BLaER1 (cell line): ENCODE data around the gene CNTNAP5.

Experiments
- H3K27ac ChIP-seq: shearing (Covaris generic); formaldehyde crosslinking; 2 replicates; pipeline ENCODE4 v1.8.1; 2022
- H3K27me3 ChIP-seq: shearing (Covaris generic); formaldehyde crosslinking; 2 replicates; pipeline ENCODE4 v1.8.1; 2022
- H3K36me3 ChIP-seq: shearing (Covaris generic); formaldehyde crosslinking; 2 replicates; pipeline ENCODE4 v1.8.1; 2022
- H3K4me1 ChIP-seq: shearing (Covaris generic); formaldehyde crosslinking; 2 replicates; pipeline ENCODE4 v1.8.1; 2022
- H3K4me2 ChIP-seq: shearing (Covaris generic); formaldehyde crosslinking; 2 replicates; pipeline ENCODE4 v1.8.1; 2022
- H3K4me3 ChIP-seq: shearing (Covaris generic); formaldehyde crosslinking; 2 replicates; pipeline ENCODE4 v1.8.1; 2022
- H3K9ac ChIP-seq: shearing (Covaris generic); formaldehyde crosslinking; 2 replicates; pipeline ENCODE4 v1.8.1; 2022
- H3K9me3 ChIP-seq: shearing (Covaris generic); formaldehyde crosslinking; 2 replicates; pipeline ENCODE4 v1.8.1; 2022
- H4K20me1 ChIP-seq: shearing (Covaris generic); formaldehyde crosslinking; 2 replicates; pipeline ENCODE4 v1.8.1; 2022
- Cebpa-rat ChIP-seq: shearing (Covaris generic); IDR thresholded peaks from 2 replicates; pipeline ENCODE4 v1.8.1; 2022

Gene CNTNAP5

GRCh38 chr2:124575497-124575896 is 550.4 kb downstream of the CNTNAP5 start:
- no peak overlapping the region for H3K4me3 ChIP-seq
- no peak overlapping the region for H3K27ac ChIP-seq
- no peaks in the 10 kb centered on the region for H3K27me3 ChIP-seq
- H3K9ac ChIP-seq: no peak overlapping the region
- H3K36me3 ChIP-seq: no peaks in the 10 kb centered on the region
- H3K9me3 ChIP-seq: no peaks in the 10 kb centered on the region
- TF ChIP-seq Cebpa-rat: no peak
- no peaks in the 10 kb centered on the region for H3K4me1 ChIP-seq
- H4K20me1 ChIP-seq: no peaks in the 10 kb centered on the region
- no peak overlapping the region for H3K4me2 ChIP-seq

GRCh38 chr2:124580263-124580662 is 555.2 kb downstream of the CNTNAP5 start:
- no peak overlapping the region for H3K4me3 ChIP-seq
- no peaks in the 10 kb centered on the region for H3K36me3 ChIP-seq
- no peak overlapping the region for H3K4me2 ChIP-seq
- H3K27me3 ChIP-seq: no peaks in the 10 kb centered on the region
- H4K20me1 ChIP-seq: no peaks in the 10 kb centered on the region
- H3K9ac ChIP-seq: no peak overlapping the region
- H3K27ac ChIP-seq: no peak overlapping the region
- no peak for TF ChIP-seq Cebpa-rat
- no peaks in the 10 kb centered on the region for H3K9me3 ChIP-seq
- H3K4me1 ChIP-seq: no peaks in the 10 kb centered on the region

GRCh38 chr2:124582387-124582786 is 557.3 kb downstream of the CNTNAP5 start:
- no peaks in the 10 kb centered on the region for H3K27me3 ChIP-seq
- no peaks in the 10 kb centered on the region for H3K9me3 ChIP-seq
- no peaks in the 10 kb centered on the region for H4K20me1 ChIP-seq
- H3K9ac ChIP-seq: no peak overlapping the region
- no peak for TF ChIP-seq Cebpa-rat
- H3K4me1 ChIP-seq: no peaks in the 10 kb centered on the region
- no peak overlapping the region for H3K27ac ChIP-seq
- H3K36me3 ChIP-seq: no peaks in the 10 kb centered on the region
- H3K4me3 ChIP-seq: no peak overlapping the region
- no peak overlapping the region for H3K4me2 ChIP-seq

- TF ChIP-seq Cebpa-rat: no peak
- Histone ChIP-seq H4K20me1 (no peaks in the 10 kb centered on the region), H3K27me3 (no peaks in the 10 kb centered on the region), H3K27ac (no peak overlapping the region), H3K4me1 (no peaks in the 10 kb centered on the region), H3K4me2 (no peak overlapping the region), H3K4me3 (no peak overlapping the region), H3K9ac (no peak overlapping the region), H3K36me3 (no peaks in the 10 kb centered on the region), H3K9me3 (no peaks in the 10 kb centered on the region)
Measured at GRCh38 chr2:124584615-124585014, 559.5 kb downstream of the CNTNAP5 start.

DNA sequence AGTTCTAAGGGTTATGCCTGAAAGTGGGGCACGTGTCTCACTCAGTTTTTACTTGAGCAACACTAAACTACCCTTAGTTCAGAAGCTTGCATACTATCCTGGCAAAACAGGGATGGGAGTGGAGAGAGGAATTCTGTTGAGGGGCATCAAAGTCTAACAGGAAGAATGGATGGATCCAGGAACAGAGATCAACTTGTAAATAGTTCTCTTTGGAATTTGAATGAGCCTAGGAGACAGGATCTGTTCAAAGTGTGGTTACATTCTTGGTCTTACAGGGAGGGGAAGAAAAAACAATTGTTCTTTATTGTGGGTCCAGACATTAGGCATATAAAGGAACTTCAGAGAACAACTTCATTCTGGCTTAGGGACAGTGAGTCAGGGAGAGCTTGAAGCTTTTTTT is 560.2 kb downstream of the CNTNAP5 start:
- no peak overlapping the region for H3K4me3 ChIP-seq
- no peaks in the 10 kb centered on the region for H3K9me3 ChIP-seq
- no peaks in the 10 kb centered on the region for H4K20me1 ChIP-seq
- no peaks in the 10 kb centered on the region for H3K36me3 ChIP-seq
- no peaks in the 10 kb centered on the region for H3K4me1 ChIP-seq
- TF ChIP-seq Cebpa-rat: no peak
- H3K4me2 ChIP-seq: no peak overlapping the region
- no peak overlapping the region for H3K9ac ChIP-seq
- H3K27me3 ChIP-seq: no peaks in the 10 kb centered on the region
- H3K27ac ChIP-seq: no peak overlapping the region

DNA sequence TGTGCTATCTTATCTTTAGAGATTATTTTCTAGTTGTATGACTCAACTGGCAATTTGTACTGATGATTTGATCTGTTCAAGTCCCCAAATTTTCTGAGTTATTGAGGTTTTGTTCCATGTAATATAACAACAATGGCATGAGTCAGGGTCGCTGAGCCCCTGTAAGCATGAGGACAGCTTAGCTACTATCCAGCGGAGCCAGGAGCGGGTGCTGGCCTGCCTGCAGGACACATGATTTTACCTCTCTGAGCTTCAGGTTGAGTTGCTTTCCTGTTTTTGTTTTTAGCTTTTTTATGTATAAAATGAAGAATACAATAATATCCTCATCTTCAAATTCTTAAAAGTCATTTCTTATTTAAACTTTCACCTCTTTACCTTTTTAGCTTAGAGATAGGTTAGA is 561.1 kb downstream of the CNTNAP5 start:
- no peak overlapping the region for H3K27ac ChIP-seq
- H3K9ac ChIP-seq: no peak overlapping the region
- no peaks in the 10 kb centered on the region for H4K20me1 ChIP-seq
- no peaks in the 10 kb centered on the region for H3K36me3 ChIP-seq
- no peak overlapping the region for H3K4me3 ChIP-seq
- no peak for TF ChIP-seq Cebpa-rat
- no peak overlapping the region for H3K4me2 ChIP-seq
- no peaks in the 10 kb centered on the region for H3K27me3 ChIP-seq
- H3K9me3 ChIP-seq: no peaks in the 10 kb centered on the region
- no peaks in the 10 kb centered on the region for H3K4me1 ChIP-seq

DNA sequence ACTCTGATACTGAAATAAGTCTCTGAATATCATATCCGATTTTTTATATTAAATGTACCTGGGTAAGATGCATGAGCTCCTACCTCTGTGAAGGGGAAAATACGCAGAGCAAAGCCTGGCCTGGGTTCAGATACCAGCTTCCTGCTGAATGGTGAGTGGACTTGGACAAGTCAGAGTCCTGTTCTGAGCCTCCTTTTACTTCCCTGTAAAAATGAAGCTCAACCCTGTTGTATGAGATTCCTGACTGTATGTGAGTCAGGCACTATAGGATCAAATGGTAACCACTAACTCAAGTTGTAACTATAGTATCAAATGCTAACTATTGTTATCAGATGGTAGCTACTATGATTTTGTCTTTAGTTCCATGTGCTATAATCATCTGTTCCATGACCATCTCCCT is 561.7 kb downstream of the CNTNAP5 start:
- Histone ChIP-seq H3K36me3 (no peaks in the 10 kb centered on the region), H3K9me3 (no peaks in the 10 kb centered on the region), H3K9ac (no peak overlapping the region), H3K27me3 (no peaks in the 10 kb centered on the region), H3K4me1 (no peaks in the 10 kb centered on the region), H3K4me3 (no peak overlapping the region), H4K20me1 (no peaks in the 10 kb centered on the region), H3K27ac (no peak overlapping the region), H3K4me2 (no peak overlapping the region)
- TF ChIP-seq Cebpa-rat: no peak

DNA sequence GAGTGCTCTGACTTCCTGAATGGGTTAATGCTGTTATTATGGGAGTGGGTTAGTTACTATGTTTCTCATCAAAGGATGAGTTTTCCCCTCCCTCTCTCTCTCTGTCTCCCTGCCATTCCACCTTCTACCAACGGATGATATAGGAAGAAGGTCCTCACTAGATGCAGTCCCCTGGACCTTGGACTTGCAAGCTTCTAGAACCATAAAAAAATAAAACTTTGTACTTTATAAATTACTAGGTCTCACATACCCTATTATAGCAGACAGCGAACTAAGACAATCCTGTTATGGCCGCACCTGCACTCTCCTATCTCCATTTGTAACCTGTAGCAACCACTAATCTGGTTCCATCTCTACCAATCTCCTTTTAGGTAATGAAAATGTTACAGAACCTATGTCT is 564.9 kb downstream of the CNTNAP5 start:
- H4K20me1 ChIP-seq: no peaks in the 10 kb centered on the region
- H3K4me3 ChIP-seq: no peak overlapping the region
- no peak overlapping the region for H3K9ac ChIP-seq
- H3K4me2 ChIP-seq: no peak overlapping the region
- no peak overlapping the region for H3K27ac ChIP-seq
- TF ChIP-seq Cebpa-rat: no peak
- H3K4me1 ChIP-seq: no peaks in the 10 kb centered on the region
- no peaks in the 10 kb centered on the region for H3K36me3 ChIP-seq
- H3K9me3 ChIP-seq: no peaks in the 10 kb centered on the region
- no peaks in the 10 kb centered on the region for H3K27me3 ChIP-seq

- Histone ChIP-seq H4K20me1 (no peaks in the 10 kb centered on the region), H3K9ac (no peak overlapping the region), H3K27me3 (no peaks in the 10 kb centered on the region), H3K9me3 (no peaks in the 10 kb centered on the region), H3K4me2 (no peak overlapping the region), H3K27ac (no peak overlapping the region), H3K36me3 (no peaks in the 10 kb centered on the region), H3K4me1 (no peaks in the 10 kb centered on the region), H3K4me3 (no peak overlapping the region)
- no peak for TF ChIP-seq Cebpa-rat
Measured at GRCh38 chr2:124602759-124603158, 577.7 kb downstream of the CNTNAP5 start.

GRCh38 chr2:124604940-124605339 is 579.9 kb downstream of the CNTNAP5 start:
- H4K20me1 ChIP-seq: no peaks in the 10 kb centered on the region
- no peak overlapping the region for H3K4me2 ChIP-seq
- no peak for TF ChIP-seq Cebpa-rat
- H3K27me3 ChIP-seq: no peaks in the 10 kb centered on the region
- H3K4me1 ChIP-seq: no peaks in the 10 kb centered on the region
- H3K9ac ChIP-seq: no peak overlapping the region
- no peaks in the 10 kb centered on the region for H3K36me3 ChIP-seq
- H3K4me3 ChIP-seq: no peak overlapping the region
- H3K27ac ChIP-seq: no peak overlapping the region
- no peaks in the 10 kb centered on the region for H3K9me3 ChIP-seq

- H3K36me3 ChIP-seq: no peaks in the 10 kb centered on the region
- no peak overlapping the region for H3K9ac ChIP-seq
- H3K4me2 ChIP-seq: no peak overlapping the region
- no peaks in the 10 kb centered on the region for H3K9me3 ChIP-seq
- no peaks in the 10 kb centered on the region for H3K4me1 ChIP-seq
- no peak for TF ChIP-seq Cebpa-rat
- no peak overlapping the region for H3K27ac ChIP-seq
- H4K20me1 ChIP-seq: no peaks in the 10 kb centered on the region
- H3K27me3 ChIP-seq: no peaks in the 10 kb centered on the region
- H3K4me3 ChIP-seq: no peak overlapping the region
Measured at GRCh38 chr2:124607679-124608078, 582.6 kb downstream of the CNTNAP5 start.
